Measurements from ENCODE around the gene SLC16A5.
A peak's percentile ranks its signal among the peaks of the same experiment; 100 is the strongest.
"Not testable (repeated sequence)": the region's sequence is repeated elsewhere in the genome, so short reads cannot be mapped to it uniquely, and the experiment has no call there.

The SLC16A5 gene

GRCh38 chr17:75111777-75112335, 24.1 kb downstream of the SLC16A5 start:
- no peak for DNase-seq (ENCODE audit: low read depth)

DNA sequence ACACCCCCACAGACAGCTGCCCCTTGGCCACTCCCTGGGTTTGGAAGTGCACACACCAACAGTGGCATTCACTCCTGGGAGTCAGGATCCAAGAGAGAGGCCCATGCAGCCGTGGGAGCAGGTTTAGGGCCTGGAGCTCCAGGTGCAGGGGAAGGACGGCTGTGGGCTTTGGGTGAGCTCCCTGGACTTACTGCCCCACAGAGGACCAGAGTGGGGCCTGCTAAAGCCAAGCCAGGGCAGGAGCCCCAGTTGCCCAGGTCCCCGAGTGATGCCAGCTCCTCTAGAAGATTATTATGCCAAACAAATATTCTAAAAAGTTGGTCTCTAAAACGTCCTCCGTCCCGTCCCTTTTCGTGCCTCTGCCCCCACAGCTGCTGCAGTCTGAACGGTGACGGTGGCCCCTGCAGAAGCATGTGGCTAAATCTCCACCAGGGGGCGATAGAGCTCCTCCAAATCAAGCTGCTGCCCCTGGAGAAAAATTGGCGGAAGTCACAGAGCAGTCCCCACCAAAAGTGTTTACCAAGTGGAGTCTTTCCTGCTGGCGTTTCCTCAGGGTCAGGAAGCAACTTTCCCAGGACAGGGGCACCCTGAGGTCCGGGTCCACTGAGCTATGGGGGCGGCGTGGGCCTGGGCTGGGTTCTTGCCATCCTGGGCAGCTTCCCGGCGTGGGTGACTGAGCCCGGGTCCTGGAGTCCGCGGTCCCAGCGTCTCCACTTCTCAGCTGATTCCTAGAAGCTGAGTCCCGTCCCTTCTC, 26.2 kb downstream of the SLC16A5 start:
- DNase-seq (ENCODE audit: low read depth), result peak; percentile 89

- DNase-seq (ENCODE audit: low read depth), result no peak
Observed at GRCh38 chr17:75114552-75115314, 27.0 kb downstream of the SLC16A5 start.

DNA sequence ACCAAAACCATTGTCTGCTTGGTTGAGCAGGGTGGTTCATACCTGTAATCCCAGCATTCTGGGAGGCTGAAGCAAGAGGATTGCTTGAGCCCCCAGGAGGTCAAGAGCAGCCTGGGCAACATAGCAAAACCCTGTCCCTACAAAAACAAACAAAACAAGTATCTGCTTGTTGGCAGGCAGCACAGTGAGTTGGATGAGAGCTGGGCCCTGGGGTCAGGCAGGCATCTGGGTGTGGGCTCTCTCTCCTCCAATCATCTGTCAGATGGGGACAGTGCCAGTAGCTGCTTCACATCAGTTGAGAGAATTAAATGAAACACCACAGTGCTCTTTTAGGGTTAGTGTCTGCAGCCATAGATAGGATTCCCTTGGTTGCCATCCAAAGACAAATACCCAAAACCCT, 27.8 kb downstream of the SLC16A5 start:
- no peak for DNase-seq (ENCODE audit: low read depth)

DNA sequence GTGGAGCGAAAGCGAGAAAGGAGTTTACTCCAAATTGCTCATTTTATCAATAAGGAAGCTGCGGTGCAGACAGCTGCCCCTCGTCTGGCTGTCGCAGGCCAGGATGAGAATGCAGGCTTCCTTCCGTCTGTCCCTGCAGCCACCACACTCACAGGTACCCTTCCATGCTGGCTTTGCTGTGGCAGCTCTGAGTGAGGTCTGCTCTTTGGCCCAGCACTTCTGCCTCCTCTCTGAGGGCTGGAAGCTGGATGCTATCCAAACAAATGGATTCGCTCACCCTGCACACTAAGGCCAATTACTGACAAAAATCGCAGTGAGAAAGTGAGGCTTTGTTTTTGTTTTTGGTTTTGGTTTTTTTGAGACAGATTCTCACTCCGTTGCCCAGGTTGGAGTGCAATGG, 29.0 kb downstream of the SLC16A5 start:
- DNase-seq (ENCODE audit: low read depth), result no peak

GRCh38 chr17:75118307-75118706, 30.6 kb downstream of the SLC16A5 start:
- DNase-seq (ENCODE audit: low read depth), result no peak

DNA sequence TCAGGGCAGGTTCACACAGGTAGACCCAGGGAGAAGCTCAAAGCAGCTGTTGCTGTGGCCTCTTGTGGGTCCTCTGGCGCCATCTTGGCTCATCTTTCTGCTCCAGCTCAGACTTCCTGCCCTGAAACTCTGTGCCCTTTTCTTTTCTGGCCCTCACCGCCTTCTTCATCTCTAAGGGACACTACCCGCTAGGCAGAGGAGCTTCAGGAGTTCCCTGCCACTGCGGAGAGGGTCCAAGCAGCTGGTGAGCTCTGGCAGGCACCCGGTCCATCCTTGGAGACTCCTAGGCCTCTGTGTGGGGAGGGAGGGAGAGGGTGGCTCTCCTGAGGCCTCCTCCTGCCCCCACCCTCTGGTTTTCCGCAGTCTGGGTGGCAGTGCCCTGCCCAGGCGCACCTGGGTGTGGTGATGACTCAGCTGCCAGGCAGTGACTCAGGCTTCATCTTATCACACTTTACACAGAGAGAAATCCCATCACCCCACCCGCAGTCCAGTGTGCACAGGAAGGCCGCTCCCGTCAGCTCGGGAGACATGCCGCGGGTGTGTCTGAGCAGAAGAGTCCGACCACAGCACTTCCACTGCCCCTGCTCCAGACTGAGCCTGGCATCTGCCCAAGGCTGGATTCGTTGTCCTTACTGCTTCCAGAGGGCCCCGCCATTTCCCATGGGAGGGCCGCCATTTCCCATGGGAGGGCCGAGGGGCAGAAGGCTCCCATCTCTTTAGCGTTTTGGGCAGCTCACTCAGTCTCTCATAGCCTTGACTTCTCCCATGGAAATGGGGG, 36.5 kb downstream of the SLC16A5 start:
- peak; percentile 35 for DNase-seq (ENCODE audit: low read depth)

DNA sequence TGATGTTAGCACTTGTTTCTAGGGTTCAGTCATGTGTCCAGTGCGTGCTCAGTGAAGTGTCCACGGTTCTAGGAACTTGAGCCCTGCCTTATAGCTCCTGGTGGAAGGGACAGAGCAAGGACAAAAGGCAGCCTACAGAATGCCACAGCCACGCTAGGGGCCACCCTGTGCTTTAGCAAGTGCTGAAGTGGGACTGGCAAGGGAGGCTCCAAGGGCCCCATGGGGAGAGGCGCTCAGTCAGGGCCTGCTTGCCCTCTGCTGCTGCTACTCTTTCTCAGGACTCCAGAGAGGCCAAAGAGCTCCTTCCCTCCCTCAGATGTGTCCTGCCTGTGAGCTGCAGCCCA, 37.0 kb downstream of the SLC16A5 start:
- DNase-seq (ENCODE audit: low read depth), result no peak

- no peak for DNase-seq (ENCODE audit: low read depth)
Observed at GRCh38 chr17:75125984-75126383, 38.2 kb downstream of the SLC16A5 start.

DNA sequence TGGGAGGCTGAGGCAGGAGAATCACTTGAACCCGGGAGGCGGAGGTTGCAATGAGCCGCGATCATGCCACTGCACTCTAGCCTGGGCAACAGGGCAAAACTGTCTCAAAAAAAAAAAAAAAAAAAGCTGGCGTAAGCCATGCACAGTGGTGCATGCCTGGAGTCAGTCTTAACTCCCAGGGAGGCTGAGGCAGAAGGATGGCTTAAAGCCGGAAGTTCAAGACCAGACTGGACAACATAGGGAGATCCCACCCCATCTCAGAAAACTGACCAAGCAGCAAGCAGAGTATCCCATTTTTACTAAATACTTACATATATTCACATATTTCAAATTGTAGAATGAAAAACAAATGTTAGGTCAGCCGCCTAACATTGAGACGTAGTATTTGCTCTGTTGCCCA, 39.2 kb downstream of the SLC16A5 start:
- DNase-seq (ENCODE audit: low read depth), result no peak

DNA sequence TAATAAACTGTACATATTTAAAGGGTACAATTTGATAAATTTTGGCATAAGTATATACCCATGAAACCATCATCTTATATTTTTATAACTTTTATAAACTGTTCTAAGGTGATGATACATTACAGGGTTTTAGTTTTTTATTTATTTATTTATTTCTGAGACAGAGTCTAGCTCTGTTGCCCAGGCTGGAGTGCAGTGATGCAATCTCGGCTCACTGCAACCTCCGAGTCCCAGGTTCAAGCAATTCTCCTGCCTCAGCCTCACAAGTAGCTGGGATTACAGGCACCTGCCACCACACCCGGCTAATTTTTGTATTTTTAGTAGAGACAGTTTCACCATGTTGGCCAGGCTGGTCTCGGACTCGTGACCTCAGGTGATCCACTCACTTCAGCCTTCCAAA, 40.2 kb downstream of the SLC16A5 start:
- not testable (repeated sequence) for DNase-seq (ENCODE audit: low read depth)

DNA sequence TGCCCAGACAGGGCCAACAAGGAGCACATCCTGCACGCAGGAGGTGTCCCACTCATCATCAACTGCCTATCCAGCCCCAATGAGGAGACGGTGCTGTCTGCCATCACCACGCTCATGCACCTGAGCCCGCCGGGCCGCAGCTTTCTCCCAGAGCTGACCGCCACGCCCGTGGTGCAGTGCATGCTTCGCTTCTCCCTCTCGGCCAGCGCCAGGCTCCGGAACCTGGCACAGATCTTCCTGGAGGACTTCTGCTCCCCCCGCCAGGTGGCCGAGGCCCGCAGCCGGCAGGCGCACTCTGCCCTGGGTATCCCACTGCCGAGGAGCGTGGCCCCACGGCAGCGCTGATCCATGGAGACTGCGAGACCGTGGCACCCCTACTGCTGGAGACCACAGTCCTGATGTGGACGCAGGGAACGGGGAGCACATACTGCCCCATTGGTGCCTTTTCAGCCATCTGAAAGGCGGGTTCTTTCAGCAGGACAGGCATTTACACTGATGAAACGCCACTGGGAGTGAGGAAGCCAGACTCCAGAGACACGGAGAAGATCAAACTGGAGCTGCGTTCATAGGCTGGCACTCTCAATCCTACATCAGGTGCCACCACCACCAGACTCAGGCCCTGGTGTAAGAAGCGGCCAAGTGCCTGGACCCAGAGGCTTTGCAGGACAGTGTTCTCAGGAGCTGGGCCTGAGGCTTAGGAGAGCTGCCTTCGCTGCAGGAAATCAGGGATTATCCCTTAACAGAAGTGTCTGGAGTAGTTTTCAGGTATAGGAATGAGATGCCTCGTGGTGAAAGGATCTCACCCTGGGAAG, 41.1 kb downstream of the SLC16A5 start:
- no peak for DNase-seq (ENCODE audit: low read depth)

DNA sequence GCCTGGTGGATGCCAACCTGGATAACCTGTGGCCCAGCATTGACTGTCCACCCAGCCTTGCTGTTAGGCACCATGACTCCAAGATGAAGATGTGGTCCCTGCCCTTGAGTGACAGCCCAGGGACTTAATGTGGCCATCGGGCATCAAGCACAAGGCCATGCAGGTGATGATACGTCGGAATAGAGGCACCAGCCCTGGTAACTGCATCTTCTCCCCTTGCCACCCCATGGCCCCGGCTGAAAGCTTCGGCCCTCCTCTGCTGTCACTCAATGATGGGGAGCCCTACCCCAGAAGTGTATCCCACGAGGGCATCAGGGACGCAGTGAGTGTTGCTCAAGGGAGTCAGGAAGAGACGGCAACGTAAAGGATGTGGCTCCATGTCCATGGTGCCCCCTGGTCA, 41.8 kb downstream of the SLC16A5 start:
- DNase-seq (ENCODE audit: low read depth), result no peak

- no peak for DNase-seq (ENCODE audit: low read depth)
Observed at GRCh38 chr17:75130059-75130631, 42.4 kb downstream of the SLC16A5 start.

GRCh38 chr17:75130632-75131277, 43.0 kb downstream of the SLC16A5 start:
- DNase-seq (ENCODE audit: low read depth), result no peak

DNA sequence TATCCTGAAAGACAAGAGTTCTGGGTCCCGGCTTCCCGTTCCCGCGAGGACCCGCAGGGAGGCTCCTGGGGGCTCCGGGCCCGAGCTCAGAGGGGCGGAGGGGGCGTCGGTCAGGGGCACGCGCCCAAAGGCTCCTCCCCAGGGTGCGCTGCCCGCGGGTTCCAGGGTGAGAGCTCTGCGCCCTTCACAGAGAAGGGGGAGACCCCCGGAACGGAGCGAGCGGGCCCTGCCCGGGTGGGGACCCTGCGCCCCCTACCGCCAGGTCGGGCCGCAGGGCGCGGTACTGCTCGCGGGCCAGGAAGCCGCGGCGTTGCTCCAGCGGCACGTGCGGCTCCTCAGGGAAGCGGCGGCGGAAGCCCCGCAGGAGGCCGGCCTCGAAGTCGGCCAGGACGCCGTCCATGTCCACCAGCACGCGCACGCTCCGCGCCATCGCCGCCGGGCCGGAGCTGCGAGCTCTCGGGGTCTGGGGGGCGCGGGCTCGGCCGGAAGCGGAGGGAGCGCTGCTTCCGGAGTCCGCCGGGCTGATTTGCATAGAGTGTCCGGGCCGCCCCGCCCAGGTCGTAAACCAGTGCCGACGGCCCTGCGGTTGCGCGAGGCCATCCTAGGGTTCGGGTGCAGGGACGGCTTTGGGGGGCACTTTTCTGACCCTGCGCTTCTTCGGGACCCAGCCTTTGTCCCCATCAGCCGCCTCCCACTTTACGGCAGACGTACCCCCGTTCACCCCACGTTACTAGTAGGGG, 43.7 kb downstream of the SLC16A5 start, which contains the start of gene NT5C:
Gene NT5C (minus strand): TSS at position 465 of the 740 bp plus-strand sequence. CDS start 35 bp downstream, at position 430.
- DNase-seq (ENCODE audit: low read depth), result peak; percentile 45

- not testable (repeated sequence) for DNase-seq (ENCODE audit: low read depth)
Observed at GRCh38 chr17:75132018-75133000, 44.6 kb downstream of the SLC16A5 start.

- no peak for DNase-seq (ENCODE audit: low read depth)
Observed at GRCh38 chr17:75133001-75133400, 45.2 kb downstream of the SLC16A5 start.

All from stimulated activated CD8-positive, alpha-beta memory T cell treated with anti-CD3 and anti-CD28 coated beads, Interleukin-12 subunit alpha, Interleukin-12 subunit beta, amount 100 ng/mL, for 1 hour (primary cell).